Measurements from ENCODE around the gene VEPH1.

DNA sequence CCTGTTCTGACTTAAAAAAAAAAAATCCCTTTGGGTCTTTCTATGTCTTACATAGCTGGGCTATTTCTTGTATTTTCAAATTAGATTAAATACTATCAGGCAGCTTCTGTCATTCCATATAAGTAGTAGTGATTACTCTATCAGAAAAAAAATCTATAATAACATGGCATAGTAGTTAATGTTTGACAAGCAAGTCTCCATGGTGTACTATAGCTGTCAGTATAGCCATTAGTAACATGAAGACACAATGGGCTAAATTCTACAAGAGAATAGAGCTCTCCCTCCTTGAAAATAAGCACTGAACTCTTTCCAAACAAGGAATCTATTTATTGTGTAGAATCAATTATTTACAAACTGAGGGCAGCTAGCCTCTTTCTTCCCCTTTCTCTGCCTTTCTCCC, 19.4 kb upstream of the VEPH1 start:
- TF ChIP-seq, protein P1, sequence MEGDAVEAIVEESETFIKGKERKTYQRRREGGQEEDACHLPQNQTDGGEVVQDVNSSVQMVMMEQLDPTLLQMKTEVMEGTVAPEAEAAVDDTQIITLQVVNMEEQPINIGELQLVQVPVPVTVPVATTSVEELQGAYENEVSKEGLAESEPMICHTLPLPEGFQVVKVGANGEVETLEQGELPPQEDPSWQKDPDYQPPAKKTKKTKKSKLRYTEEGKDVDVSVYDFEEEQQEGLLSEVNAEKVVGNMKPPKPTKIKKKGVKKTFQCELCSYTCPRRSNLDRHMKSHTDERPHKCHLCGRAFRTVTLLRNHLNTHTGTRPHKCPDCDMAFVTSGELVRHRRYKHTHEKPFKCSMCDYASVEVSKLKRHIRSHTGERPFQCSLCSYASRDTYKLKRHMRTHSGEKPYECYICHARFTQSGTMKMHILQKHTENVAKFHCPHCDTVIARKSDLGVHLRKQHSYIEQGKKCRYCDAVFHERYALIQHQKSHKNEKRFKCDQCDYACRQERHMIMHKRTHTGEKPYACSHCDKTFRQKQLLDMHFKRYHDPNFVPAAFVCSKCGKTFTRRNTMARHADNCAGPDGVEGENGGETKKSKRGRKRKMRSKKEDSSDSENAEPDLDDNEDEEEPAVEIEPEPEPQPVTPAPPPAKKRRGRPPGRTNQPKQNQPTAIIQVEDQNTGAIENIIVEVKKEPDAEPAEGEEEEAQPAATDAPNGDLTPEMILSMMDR (IDR thresholded peaks at IDR 0.05) = no peak
- TF ChIP-seq POLR2A (IDR thresholded peaks at IDR 0.05) (no peak), EP300 (IDR thresholded peaks at IDR 0.05) (no peak)

Measured in tibial nerve (tissue), 4 donors.